ENCODE results near the gene UBE2O. TPM values are rescaled to one million over a fixed set of nuclear protein-coding genes. Genes with fewer than 3 reads are reported as not detected.

UBE2O gene
- polyA plus RNA-seq, 1 experiment, result 14.2 TPM

- H3K27me3 ChIP-seq (ENCODE audit: control insufficient read depth, insufficient read depth, low read length), result no peaks in the 10 kb centered on the region
- H3K27ac ChIP-seq (ENCODE audit: low read depth, low read length), result no peak overlapping the region
- no peak for TF ChIP-seq CTCF (IDR thresholded peaks at IDR 0.05; ENCODE audit: low read depth, low read length)
- POLR2A ChIA-PET, result no interaction called here
- no peak overlapping the region for H3K4me3 ChIP-seq (ENCODE audit: low read depth, low read length)
- CTCF ChIA-PET, result interaction anchor here (0.9 to 2.2 kb wide), 5 partner anchors 49 to 106 kb away, joined by 3 to 11 read pairs (median 4); no protein-coding TSS in a partner anchor
- DNase-seq (ENCODE audit: low read depth, low spot score), result no peak
- no peaks in the 10 kb centered on the region for H3K9me3 ChIP-seq (ENCODE audit: control insufficient read depth, insufficient read depth, low read length)
These were observed 47.9 kb downstream of the UBE2O start for GRCh38 chr17:76404976-76405563.

- Histone ChIP-seq H3K4me3 (ENCODE audit: low read depth, low read length) (no peak overlapping the region), H3K27me3 (ENCODE audit: control insufficient read depth, insufficient read depth, low read length) (no peaks in the 10 kb centered on the region), H3K9me3 (ENCODE audit: control insufficient read depth, insufficient read depth, low read length) (no peaks in the 10 kb centered on the region), H3K27ac (ENCODE audit: low read depth, low read length) (no peak overlapping the region)
- TF ChIP-seq CTCF (IDR thresholded peaks at IDR 0.05; ENCODE audit: low read depth, low read length), result no peak
- POLR2A ChIA-PET, result no interaction called here
- DNase-seq (ENCODE audit: low read depth, low spot score), result no peak
- CTCF ChIA-PET, result interaction anchor here (0.7 to 2.2 kb wide), 3 partner anchors 40 to 55 kb away, joined by 3 to 11 read pairs (median 5); no protein-coding TSS in a partner anchor
These were observed 48.7 kb downstream of the UBE2O start for GRCh38 chr17:76404256-76404655.

GRCh38 chr17:76402711-76403110, 50.2 kb downstream of the UBE2O start:
- DNase-seq (ENCODE audit: low read depth, low spot score), result no peak
- Histone ChIP-seq H3K9me3 (ENCODE audit: control insufficient read depth, insufficient read depth, low read length) (no peaks in the 10 kb centered on the region), H3K4me3 (ENCODE audit: low read depth, low read length) (no peak overlapping the region), H3K27me3 (ENCODE audit: control insufficient read depth, insufficient read depth, low read length) (no peaks in the 10 kb centered on the region), H3K27ac (ENCODE audit: low read depth, low read length) (no peak overlapping the region)
- ChIA-PET POLR2A (no interaction called here), CTCF (interaction anchor here (1.5 kb wide), 1 partner anchor 55 kb away, joined by 5 read pairs; no protein-coding TSS in a partner anchor)
- TF ChIP-seq CTCF (IDR thresholded peaks at IDR 0.05; ENCODE audit: low read depth, low read length), result no peak

GRCh38 chr17:76399175-76400172, 53.5 kb downstream of the UBE2O start:
- H3K27ac ChIP-seq (ENCODE audit: low read depth, low read length), result no peak overlapping the region
- POLR2A ChIA-PET, result no interaction called here
- DNase-seq (ENCODE audit: low read depth, low spot score), result no peak
- H3K27me3 ChIP-seq (ENCODE audit: control insufficient read depth, insufficient read depth, low read length), result no peaks in the 10 kb centered on the region
- H3K9me3 ChIP-seq (ENCODE audit: control insufficient read depth, insufficient read depth, low read length), result no peaks in the 10 kb centered on the region
- TF ChIP-seq CTCF (IDR thresholded peaks at IDR 0.05; ENCODE audit: low read depth, low read length), result no peak
- CTCF ChIA-PET, result interaction anchor here (2.1 to 6.4 kb wide), 6 partner anchors 11 to 96 kb away, joined by 11 to 170 read pairs (median 32); partner anchors contain the start of genes QRICH2 and SPHK1
- H3K4me3 ChIP-seq (ENCODE audit: low read depth, low read length), result no peak overlapping the region

Measured in AG04450 (cell line).